Peyer's patch (tissue), 4 donors: ENCODE measurements around the gene CSMD2. TPM values are rescaled to one million over a fixed set of nuclear protein-coding genes. Genes with fewer than 3 reads are reported as not detected.

Source experiments
- DNase-seq, 3 donors: peaks; one replicate each; pipeline ENCODE4 v3.0.0-alpha.2; 2017 to 2019
- H3K27ac ChIP-seq, 4 donors: fragments of 200-600 bp; sonication (generic); one replicate each; pipeline ENCODE4 v1.5.1; 2016 to 2019
- H3K27me3 ChIP-seq, 2 donors: fragments of 200-600 bp; sonication (generic); one replicate each; pipeline ENCODE4 v1.5.1; 2019
- H3K36me3 ChIP-seq, 3 donors: fragments of 200-600 bp; sonication (generic); one replicate each; pipeline ENCODE4 v1.5.1; 2016 to 2019
- H3K4me1 ChIP-seq, 4 donors: fragments of 200-600 bp; sonication (generic); one replicate each; pipeline ENCODE4 v1.5.1; 2016 to 2019
- H3K4me3 ChIP-seq, 4 donors: fragments of 200-600 bp; sonication (generic); 1 replicate in 3 of 4; 2 replicates in 1 of 4; pipeline ENCODE4 v1.5.1; 2016 to 2019; ENCODE audit warnings: mild to moderate bottlenecking in 1 of 4
- H3K9me3 ChIP-seq, 4 donors: fragments of 200-600 bp; sonication (generic); one replicate each; pipeline ENCODE4 v1.5.1; 2016 to 2019; ENCODE audit warnings: mild to moderate bottlenecking in 1 of 4
- POLR2A ChIP-seq, 2 donors: fragments of 450-650 bp; IDR thresholded peaks; one replicate each; pipeline ENCODE4 v1.5.1; 2017; ENCODE audit warnings: antibody characterized with exemption in 2 of 2, mild to moderate bottlenecking in 2 of 2, moderate library complexity in 2 of 2
- total RNA-seq, 4 donors: library from RNA; depleted of rRNA; stranded (reverse); fragments of >200 nt; gene quantifications; one replicate each; pipeline ENCODE4 v1.1.0, GENCODE V29; 2016
- TF ChIP-seq, protein P1 (sequence below), 6 experiments: fragments of 450-650 bp in 4 of 6; fragments of 200-600 bp in 2 of 6; sonication (generic) in 1 of 6; IDR thresholded peaks; one replicate each; pipeline ENCODE4 v1.5.1; 2017 to 2019; ENCODE audit warnings: antibody characterized with exemption in 6 of 6, mild to moderate bottlenecking in 3 of 6, moderate library complexity in 1 of 6

The CSMD2 gene
- total RNA-seq, 4 donors from 2014 or later, result under 0.01 to 1.2 (median 0.70) TPM

DNA sequence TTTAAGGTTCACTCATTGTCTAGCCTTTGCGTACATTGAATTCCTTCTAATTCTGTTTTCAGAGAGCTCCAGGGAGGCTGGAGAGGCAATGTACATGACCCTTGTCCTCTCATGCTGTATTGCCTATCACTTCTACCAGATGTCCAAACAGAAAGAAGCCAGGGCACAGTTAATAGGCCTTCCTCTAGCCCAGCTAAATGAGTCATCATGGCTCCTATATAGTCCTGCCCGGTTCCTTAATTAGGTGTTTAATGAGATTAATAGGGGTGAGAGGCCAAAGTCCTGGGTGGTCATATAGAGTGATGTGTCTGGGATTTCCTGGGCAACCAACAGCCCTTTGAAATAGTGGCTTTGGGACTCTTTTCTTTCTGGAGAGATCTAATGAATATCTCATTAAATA is 616.3 kb downstream of the CSMD2 start:
- H3K4me3 ChIP-seq, result no peak overlapping the region
- H3K27ac ChIP-seq, result no peak overlapping the region
- no peaks in the 10 kb centered on the region for H3K36me3 ChIP-seq
- no peaks in the 10 kb centered on the region for H3K27me3 ChIP-seq
- no peak for DNase-seq
- TF ChIP-seq POLR2A (IDR thresholded peaks at IDR 0.05), result no peak
- TF ChIP-seq, protein P1, sequence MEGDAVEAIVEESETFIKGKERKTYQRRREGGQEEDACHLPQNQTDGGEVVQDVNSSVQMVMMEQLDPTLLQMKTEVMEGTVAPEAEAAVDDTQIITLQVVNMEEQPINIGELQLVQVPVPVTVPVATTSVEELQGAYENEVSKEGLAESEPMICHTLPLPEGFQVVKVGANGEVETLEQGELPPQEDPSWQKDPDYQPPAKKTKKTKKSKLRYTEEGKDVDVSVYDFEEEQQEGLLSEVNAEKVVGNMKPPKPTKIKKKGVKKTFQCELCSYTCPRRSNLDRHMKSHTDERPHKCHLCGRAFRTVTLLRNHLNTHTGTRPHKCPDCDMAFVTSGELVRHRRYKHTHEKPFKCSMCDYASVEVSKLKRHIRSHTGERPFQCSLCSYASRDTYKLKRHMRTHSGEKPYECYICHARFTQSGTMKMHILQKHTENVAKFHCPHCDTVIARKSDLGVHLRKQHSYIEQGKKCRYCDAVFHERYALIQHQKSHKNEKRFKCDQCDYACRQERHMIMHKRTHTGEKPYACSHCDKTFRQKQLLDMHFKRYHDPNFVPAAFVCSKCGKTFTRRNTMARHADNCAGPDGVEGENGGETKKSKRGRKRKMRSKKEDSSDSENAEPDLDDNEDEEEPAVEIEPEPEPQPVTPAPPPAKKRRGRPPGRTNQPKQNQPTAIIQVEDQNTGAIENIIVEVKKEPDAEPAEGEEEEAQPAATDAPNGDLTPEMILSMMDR (IDR thresholded peaks at IDR 0.05), result no peak
- H3K9me3 ChIP-seq, result no peaks in the 10 kb centered on the region
- H3K4me1 ChIP-seq, result no peaks in the 10 kb centered on the region

GRCh38 chr1:33548319-33548718 is 616.7 kb downstream of the CSMD2 start:
- no peaks in the 10 kb centered on the region for H3K4me1 ChIP-seq
- no peak for DNase-seq
- H3K4me3 ChIP-seq, result no peak overlapping the region
- H3K27ac ChIP-seq, result no peak overlapping the region
- no peaks in the 10 kb centered on the region for H3K27me3 ChIP-seq
- no peaks in the 10 kb centered on the region for H3K9me3 ChIP-seq
- TF ChIP-seq POLR2A (IDR thresholded peaks at IDR 0.05), result no peak
- TF ChIP-seq, protein P1 (IDR thresholded peaks at IDR 0.05), result no peak
- H3K36me3 ChIP-seq, result no peaks in the 10 kb centered on the region

DNA sequence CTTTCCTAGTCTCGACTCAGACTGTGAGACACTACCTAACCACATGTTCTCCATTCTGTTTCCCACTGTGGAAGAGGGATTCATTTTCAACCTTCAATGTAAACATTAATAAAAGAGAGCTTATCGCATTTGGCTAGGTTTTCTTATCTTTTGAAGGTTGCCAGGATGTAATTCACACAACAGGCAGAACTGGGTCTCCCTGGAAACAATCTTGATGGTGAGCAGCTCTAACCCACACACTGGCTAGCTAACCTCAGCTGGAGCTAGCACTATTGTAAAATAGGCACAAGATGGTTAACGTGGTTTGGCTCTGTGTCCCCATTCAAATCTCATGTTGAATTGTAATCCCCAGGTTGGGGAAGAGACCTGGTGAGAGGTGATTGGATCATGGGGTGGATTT is 617.5 kb downstream of the CSMD2 start:
- Histone ChIP-seq H3K4me3 (no peak overlapping the region), H3K27me3 (no peaks in the 10 kb centered on the region), H3K4me1 (no peaks in the 10 kb centered on the region), H3K9me3 (no peaks in the 10 kb centered on the region), H3K36me3 (no peaks in the 10 kb centered on the region), H3K27ac (no peak overlapping the region)
- no peak for DNase-seq
- no peak for TF ChIP-seq POLR2A (IDR thresholded peaks at IDR 0.05)
- TF ChIP-seq, protein P1 (IDR thresholded peaks at IDR 0.05), result no peak

DNA sequence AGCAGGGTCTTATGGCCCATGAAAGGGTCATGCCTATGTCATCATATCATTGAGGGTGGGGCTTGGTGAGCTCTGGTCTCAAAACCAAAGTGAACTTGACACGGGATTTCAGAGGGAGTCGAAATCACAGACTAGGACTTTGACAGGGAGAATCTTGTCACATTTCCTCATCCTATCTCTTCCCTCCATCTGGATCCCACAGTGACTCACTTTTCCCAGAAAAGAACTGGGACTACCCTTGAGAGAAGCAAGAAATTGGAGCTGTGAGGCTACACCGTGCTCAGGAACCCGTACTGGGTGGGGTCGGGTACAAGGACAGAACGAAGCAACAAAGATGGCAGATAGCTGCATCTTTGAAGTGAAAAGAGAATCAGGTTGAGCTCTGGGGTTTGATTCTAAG is 623.1 kb downstream of the CSMD2 start:
- H3K27me3 ChIP-seq, result no peaks in the 10 kb centered on the region
- H3K4me1 ChIP-seq, result no peaks in the 10 kb centered on the region
- H3K27ac ChIP-seq, result no peak overlapping the region
- no peak overlapping the region for H3K4me3 ChIP-seq
- no peak for DNase-seq
- H3K36me3 ChIP-seq, result no peaks in the 10 kb centered on the region
- TF ChIP-seq, protein P1 (IDR thresholded peaks at IDR 0.05), result no peak
- no peak for TF ChIP-seq POLR2A (IDR thresholded peaks at IDR 0.05)
- no peaks in the 10 kb centered on the region for H3K9me3 ChIP-seq

- no peaks in the 10 kb centered on the region for H3K9me3 ChIP-seq
- H3K4me1 ChIP-seq, result no peaks in the 10 kb centered on the region
- no peak overlapping the region for H3K27ac ChIP-seq
- no peaks in the 10 kb centered on the region for H3K27me3 ChIP-seq
- DNase-seq, result no peak
- H3K36me3 ChIP-seq, result no peaks in the 10 kb centered on the region
- no peak for TF ChIP-seq POLR2A (IDR thresholded peaks at IDR 0.05)
- TF ChIP-seq, protein P1 (IDR thresholded peaks at IDR 0.05), result no peak
- H3K4me3 ChIP-seq, result no peak overlapping the region
These were observed 627.1 kb downstream of the CSMD2 start for GRCh38 chr1:33537885-33538284.

DNA sequence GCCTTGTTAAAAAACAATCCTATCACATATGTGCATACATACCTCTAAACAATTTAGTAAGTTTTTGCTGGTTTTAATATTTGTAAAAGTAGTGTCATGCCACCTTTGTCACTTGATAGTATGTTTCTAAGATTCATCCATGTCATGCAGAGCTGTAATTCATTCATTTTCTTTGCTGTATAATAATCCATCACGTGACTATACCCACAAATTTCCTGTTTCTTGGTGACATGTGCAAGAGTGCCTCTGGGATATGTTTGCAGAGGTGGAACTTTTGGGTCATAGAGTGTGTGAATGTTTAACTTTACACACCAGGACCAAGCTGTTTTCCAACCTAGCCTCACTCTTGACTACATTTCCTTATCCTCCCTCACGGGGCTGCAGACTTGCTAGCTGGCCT is 629.7 kb downstream of the CSMD2 start:
- no peaks in the 10 kb centered on the region for H3K36me3 ChIP-seq
- no peak overlapping the region for H3K4me3 ChIP-seq
- no peak for DNase-seq
- no peak for TF ChIP-seq POLR2A (IDR thresholded peaks at IDR 0.05)
- TF ChIP-seq, protein P1 (IDR thresholded peaks at IDR 0.05), result no peak
- H3K27me3 ChIP-seq, result no peaks in the 10 kb centered on the region
- no peaks in the 10 kb centered on the region for H3K4me1 ChIP-seq
- no peak overlapping the region for H3K27ac ChIP-seq
- H3K9me3 ChIP-seq, result no peaks in the 10 kb centered on the region
